Superior temporal gyrus (tissue), 1 donor: ENCODE data around the gene ELFN2.

ENCODE experiments used
- DNase-seq: peaks from one replicate; pipeline ENCODE4 v3.0.0-alpha.2; 2016; ENCODE audit errors: extremely low spot score

ELFN2 gene

GRCh38 chr22:37357446-37358075 is 69.7 kb downstream of the ELFN2 start:
- DNase-seq, result no peak

- DNase-seq, result no peak
These were observed 70.4 kb downstream of the ELFN2 start for GRCh38 chr22:37356922-37357321.

- no peak for DNase-seq
These were observed 72.1 kb downstream of the ELFN2 start for GRCh38 chr22:37355174-37355573.

- no peak for DNase-seq
These were observed 72.6 kb downstream of the ELFN2 start for GRCh38 chr22:37354670-37355069.

GRCh38 chr22:37354261-37354660 is 73.0 kb downstream of the ELFN2 start:
- no peak for DNase-seq

DNA sequence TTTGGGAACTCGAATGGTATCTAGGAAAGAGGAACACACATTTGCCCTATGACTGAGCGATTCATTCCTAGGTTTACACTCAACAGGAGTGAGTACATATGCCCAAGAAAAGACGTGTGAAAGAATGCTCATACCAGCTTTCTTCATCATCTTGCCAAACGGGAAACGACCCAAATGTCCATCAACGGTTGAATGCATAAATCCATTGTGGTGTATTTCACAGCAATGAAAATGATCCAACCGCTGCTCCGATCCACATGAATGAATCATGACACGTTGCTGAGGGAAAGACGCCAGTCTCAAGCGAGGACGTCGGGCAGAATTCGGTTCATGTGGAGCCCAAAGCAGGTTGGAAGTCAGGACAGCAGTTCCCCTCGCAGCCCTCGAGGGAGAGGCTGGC is 73.4 kb downstream of the ELFN2 start:
- peak; percentile 37 for DNase-seq

DNA sequence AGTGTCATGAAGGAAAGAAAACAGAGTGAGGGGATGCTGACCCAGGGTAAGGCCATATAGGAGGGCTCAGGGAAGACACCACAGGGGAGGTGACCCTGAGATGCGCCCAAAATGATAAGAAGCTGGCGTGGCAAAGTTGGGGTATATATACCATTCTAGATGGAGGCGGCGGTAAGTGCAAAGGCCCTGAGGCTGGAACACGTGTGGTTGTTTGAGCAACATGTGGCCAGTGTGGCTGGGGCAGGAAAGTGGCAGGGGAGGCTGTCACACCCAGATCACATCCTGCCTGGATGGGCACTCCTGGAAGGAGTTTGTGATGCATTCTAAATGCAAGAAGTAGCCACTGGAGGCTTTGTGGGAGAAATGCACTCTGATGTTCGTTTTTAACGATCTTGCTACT is 74.8 kb downstream of the ELFN2 start:
- no peak for DNase-seq

DNA sequence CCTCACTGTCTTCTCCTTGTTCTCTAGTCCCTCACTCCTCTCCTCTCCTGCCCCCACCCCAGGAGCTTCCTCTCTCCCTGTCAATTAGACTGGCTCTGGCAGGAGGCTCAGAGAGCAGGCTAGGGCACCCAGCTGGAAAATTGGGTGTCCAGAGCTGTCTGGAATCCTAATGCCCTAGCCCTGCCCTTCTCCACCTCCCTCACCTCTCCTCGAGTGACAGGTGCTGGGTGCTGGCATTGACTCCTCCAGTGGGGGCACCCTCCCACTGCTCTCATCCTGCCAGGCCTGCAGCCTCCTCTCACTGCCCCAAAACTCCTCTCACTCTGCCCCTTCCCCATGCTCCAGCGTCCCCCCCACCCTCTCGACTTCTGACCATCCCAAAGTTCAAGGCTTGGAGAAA is 76.0 kb downstream of the ELFN2 start:
- DNase-seq, result no peak

GRCh38 chr22:37349043-37349814 is 78.0 kb downstream of the ELFN2 start:
- DNase-seq, result no peak

- DNase-seq, result no peak
These were observed 80.8 kb downstream of the ELFN2 start for GRCh38 chr22:37346505-37346895.

DNA sequence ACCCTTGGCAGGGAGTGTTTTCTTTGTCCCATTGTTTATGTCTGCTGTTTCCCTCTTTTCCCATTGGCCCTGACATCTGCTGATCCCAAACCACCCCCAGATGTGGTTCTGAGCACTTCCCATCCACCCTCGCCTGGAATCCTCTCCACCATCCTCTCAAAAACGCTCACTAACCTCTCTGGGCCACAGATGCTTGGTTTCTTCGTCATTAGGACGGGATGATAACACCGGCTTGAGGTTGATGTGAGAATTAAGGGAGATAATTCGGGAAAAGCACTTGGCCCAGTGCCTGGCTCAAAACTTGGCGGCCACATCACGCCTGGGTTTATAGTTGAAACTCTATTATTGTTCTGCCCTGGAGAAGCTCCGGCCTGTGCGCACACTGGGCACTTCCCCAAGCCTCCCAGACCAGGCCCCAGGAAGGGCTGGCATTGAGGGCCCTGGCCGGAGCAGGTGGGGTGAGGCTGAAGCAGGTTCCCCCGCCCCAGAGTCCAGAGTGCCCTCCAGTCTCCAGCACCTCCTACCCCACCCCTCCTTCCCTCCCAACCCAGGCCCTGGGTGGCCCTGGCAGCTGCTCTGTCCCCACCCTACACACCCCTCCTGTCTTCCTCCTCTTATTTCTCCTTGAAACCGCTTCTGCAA is 81.3 kb downstream of the ELFN2 start:
- no peak for DNase-seq

DNA sequence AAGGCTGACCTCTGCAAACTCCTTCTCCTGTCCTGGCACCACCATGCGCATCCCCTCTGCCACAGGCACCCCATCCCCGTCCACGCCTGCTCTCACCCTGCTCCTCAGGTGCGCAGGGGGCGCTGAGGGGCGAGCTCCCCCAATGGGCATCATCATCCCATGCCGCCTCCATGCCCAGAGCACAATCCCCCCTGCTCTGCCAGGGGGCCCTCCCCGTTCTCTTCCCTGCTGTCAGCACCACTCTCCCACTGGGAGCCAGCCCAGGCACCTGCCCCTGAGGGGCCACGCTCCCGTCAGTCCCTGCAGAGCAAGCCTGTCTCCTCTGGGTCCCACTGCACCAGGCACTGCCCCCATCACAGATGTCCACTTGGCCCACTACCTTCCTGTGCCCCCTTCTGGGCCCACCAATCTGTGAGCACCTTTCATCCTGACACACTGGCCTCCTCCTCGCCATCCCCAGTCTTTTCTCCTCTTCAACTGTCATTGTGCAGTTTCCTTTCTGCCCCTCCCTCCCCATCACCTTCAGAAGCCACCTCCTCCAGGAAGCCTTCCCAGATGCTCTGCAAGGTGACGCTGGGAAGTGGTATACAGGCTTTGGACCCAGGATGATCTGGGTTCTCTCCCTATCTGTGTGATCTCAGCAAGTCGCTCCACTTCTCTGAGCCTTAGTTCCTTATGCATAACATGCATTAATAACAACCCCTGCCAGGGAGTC is 82.4 kb downstream of the ELFN2 start:
- DNase-seq, result no peak

DNA sequence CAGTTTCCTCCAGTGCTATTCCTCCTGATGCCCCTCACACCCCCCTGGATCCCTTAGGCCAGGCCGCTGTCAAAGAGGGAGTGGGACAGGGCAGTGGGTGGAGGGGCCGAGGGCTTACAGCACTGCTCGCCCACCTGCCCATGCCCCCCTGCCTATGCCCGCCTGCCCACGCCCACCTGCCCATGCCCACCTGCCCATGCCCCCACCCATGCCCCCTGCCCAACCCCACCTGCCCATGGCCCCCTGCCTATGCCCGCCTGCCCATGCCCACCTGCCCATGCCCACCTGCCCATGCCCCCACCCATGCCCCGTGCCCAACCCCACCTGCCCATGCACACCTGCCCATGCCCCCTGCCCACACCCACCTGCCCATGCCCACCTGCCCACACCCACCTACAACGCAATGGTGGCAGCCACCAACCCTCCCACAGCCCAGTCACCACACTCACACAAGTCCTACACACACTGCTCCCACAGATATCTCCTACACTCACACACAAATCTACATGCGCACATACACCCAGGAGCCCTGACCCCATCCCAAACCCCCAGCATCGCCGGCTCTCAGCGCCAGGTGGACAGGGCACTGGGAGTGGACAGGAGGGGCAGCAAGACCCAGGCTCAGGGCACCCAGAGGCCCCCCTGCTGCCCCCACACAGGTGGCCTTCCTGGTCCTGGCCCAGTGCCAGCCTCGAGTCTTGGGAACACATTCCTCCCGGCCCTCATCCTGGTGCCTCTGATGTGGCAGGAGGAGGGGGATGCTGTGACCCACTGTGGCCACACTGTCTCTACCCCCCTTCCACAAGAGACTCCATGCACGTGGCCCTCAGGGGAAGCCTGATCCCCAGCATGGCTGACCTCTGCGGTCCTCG is 83.2 kb downstream of the ELFN2 start:
- no peak for DNase-seq

GRCh38 chr22:37343348-37343747 is 83.9 kb downstream of the ELFN2 start:
- DNase-seq, result peak; percentile 36

GRCh38 chr22:37342065-37342464 is 85.2 kb downstream of the ELFN2 start:
- DNase-seq, result no peak

DNA sequence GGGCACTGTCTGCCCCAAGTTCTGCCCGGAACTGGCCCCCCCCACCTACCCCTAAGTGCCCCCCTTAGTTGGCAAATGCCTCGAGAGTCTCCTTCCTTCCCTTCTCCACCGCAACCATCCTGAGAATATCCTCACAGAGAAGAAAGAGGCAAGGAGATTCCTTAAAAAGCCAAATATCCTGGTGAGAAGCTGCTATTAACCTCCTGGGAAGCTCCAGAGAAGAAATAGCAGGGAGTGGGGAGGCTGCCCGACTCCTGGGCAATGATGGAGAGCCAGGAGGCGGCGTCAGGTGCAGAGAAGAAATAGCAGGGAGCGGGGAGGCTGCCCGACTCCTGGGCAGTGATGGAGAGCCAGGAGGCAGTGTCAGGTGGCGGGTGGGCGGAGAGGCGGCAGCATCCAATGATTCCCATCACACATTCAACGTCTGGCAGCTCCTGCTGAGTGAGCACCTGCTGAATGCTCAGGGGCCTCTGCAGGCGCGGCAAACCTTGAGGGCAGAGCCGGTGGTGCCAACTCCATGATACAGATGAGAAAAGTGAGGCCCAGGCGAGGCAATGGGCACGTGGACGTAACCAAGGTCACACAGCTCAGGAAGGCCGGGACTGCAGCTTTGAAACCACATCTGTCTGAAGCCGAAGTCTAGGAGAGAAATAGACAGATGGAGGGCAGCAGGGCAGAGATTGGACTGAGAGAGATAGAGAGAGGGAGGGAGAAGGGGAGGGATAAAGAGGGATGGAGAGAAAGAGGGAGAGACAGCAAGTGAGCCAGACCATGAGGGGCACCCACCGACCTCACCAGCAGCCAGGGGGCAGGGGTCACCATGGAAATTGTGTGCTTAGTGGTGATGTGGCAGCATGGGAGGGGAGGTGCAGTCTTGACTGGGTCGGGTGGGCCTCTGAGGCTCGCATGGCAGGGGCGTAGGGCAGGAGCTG is 86.7 kb downstream of the ELFN2 start:
- no peak for DNase-seq

DNA sequence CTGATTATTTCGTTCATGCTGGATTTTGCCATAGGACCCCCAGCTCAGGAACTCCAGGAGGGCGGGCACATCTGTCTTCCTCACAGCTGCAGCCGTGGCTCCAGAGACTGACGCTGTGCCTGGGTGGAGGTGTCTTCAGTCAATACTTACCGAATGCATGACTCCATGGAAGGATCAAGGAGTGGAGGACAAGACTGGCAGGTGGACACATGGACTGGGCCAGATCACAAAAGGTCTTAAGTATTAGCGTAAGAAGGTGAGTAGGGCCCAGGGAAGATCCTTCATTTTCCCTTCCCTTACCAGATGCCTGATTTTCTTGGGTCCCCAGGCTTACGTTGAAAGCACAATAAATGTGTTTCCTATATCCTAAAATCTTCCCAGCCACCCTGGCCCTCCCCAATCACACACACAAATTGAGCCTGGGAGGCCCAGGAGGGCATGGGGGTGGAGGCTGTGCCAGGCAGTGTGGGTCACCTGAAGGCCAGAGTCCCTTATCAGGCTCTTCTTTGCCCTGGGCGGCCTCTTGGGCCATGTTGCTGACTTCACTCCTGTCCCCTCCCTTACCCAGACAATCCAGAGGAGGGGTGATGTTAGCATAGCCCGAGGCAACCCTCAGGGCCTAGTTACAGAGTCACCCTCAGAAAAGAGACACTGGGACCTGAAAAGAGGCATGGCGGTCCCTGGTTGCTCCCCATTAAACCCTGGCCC is 88.6 kb downstream of the ELFN2 start:
- DNase-seq, result no peak

DNA sequence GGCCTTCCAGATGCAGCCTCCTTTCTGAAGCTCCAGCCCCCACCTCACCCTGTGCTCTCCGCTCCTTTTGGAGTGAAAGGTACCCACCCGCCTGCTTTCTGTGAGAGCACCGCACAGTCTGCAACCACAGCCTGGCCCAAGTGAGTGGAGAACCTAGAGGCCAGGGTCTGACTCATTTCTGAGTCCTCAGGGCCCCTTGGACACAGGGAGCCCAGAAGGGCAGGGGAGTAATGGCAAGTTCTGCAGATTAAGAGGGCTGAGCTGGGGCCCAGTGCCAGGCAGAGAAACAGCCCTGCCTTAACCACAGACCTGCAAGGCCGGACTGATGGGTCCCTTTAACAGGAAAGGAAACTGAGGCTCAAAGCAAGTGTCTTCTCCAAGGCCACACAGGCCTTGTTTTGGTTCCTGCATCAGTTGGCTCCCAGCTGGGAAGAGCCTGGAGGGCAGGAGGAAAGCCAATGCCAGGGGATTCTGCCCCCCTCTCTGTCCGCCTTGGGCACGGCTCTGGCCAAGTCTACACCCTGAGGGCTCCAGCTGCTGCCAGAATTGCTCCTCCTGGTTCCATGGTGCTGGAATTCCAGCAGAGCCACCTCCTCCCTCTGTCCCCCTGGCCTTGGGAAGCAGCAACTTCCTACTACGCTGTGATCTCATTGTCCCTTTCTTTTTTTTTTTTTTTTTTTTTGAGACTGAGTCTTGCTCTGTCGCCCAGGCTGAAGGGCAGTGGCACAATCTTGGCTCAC is 89.9 kb downstream of the ELFN2 start:
- no peak for DNase-seq

GRCh38 chr22:37336579-37336978 is 90.7 kb downstream of the ELFN2 start:
- DNase-seq, result no peak
